Measurements from ENCODE around the gene CCDC106.

CCDC106 gene

GRCh38 chr19:55667511-55667910, 19.5 kb downstream of the CCDC106 start:
- H3K79me2 ChIP-seq (ENCODE audit: insufficient read depth, low read length) = no peaks in the 10 kb centered on the region
- H3K9me3 ChIP-seq (ENCODE audit: low read length) = no peaks in the 10 kb centered on the region
- H3K9ac ChIP-seq (ENCODE audit: low read length) = no peak overlapping the region

GRCh38 chr19:55667958-55668357, 19.9 kb downstream of the CCDC106 start:
- peaks cover 98% of the 10 kb centered on the region for H3K36me3 ChIP-seq (ENCODE audit: insufficient read depth, low read length)
- H4K20me1 ChIP-seq (ENCODE audit: insufficient read depth, low read length) = no peaks in the 10 kb centered on the region
- no peaks in the 10 kb centered on the region for H3F3A ChIP-seq (ENCODE audit: insufficient read depth, low read length)
- no peak for TF ChIP-seq EZH2 (IDR thresholded peaks at IDR 0.05; ENCODE audit: borderline replicate concordance, low read length)
- TF ChIP-seq, protein P1, sequence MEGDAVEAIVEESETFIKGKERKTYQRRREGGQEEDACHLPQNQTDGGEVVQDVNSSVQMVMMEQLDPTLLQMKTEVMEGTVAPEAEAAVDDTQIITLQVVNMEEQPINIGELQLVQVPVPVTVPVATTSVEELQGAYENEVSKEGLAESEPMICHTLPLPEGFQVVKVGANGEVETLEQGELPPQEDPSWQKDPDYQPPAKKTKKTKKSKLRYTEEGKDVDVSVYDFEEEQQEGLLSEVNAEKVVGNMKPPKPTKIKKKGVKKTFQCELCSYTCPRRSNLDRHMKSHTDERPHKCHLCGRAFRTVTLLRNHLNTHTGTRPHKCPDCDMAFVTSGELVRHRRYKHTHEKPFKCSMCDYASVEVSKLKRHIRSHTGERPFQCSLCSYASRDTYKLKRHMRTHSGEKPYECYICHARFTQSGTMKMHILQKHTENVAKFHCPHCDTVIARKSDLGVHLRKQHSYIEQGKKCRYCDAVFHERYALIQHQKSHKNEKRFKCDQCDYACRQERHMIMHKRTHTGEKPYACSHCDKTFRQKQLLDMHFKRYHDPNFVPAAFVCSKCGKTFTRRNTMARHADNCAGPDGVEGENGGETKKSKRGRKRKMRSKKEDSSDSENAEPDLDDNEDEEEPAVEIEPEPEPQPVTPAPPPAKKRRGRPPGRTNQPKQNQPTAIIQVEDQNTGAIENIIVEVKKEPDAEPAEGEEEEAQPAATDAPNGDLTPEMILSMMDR (IDR thresholded peaks at IDR 0.05; ENCODE audit: low read length) = no peak
- H3K79me2 ChIP-seq (ENCODE audit: insufficient read depth, low read length) = no peaks in the 10 kb centered on the region
- no peak overlapping the region for H3K9ac ChIP-seq (ENCODE audit: low read length)
- H2AFZ ChIP-seq (ENCODE audit: low read length) = no peak overlapping the region
- no peak overlapping the region for H3K27ac ChIP-seq (ENCODE audit: low read depth, low read length, poor library complexity, severe bottlenecking)
- no peak overlapping the region for H3K4me3 ChIP-seq (ENCODE audit: low read depth, low read length, poor library complexity, severe bottlenecking)
- peaks cover 9% of the 10 kb centered on the region for H3K4me1 ChIP-seq (ENCODE audit: insufficient read depth, low read length, severe bottlenecking)
- no peaks in the 10 kb centered on the region for H3K9me3 ChIP-seq (ENCODE audit: low read length)
- H3K9me2 ChIP-seq (ENCODE audit: low read depth, low read length) = no peaks in the 10 kb centered on the region
- H3K4me2 ChIP-seq (ENCODE audit: low read length) = no peak overlapping the region
- no peaks in the 10 kb centered on the region for H3K27me3 ChIP-seq (ENCODE audit: insufficient read depth, low read length)

More at GRCh38 chr19:55667511-55667910, 19.5 kb downstream of the CCDC106 start:
- no peak for TF ChIP-seq EZH2 (IDR thresholded peaks at IDR 0.05; ENCODE audit: borderline replicate concordance, low read length)
- TF ChIP-seq, protein P1 (IDR thresholded peaks at IDR 0.05; ENCODE audit: low read length) = no peak
- H3K36me3 ChIP-seq (ENCODE audit: insufficient read depth, low read length) = peaks cover 98% of the 10 kb centered on the region
- H3F3A ChIP-seq (ENCODE audit: insufficient read depth, low read length) = no peaks in the 10 kb centered on the region
- no peak overlapping the region for H2AFZ ChIP-seq (ENCODE audit: low read length)
- H3K4me2 ChIP-seq (ENCODE audit: low read length) = no peak overlapping the region
- peaks cover 8% of the 10 kb centered on the region for H3K4me1 ChIP-seq (ENCODE audit: insufficient read depth, low read length, severe bottlenecking)
- H3K9me2 ChIP-seq (ENCODE audit: low read depth, low read length) = no peaks in the 10 kb centered on the region
- no peaks in the 10 kb centered on the region for H4K20me1 ChIP-seq (ENCODE audit: insufficient read depth, low read length)
- no peaks in the 10 kb centered on the region for H3K27me3 ChIP-seq (ENCODE audit: insufficient read depth, low read length)
- H3K27ac ChIP-seq (ENCODE audit: low read depth, low read length, poor library complexity, severe bottlenecking) = no peak overlapping the region
- H3K4me3 ChIP-seq (ENCODE audit: low read depth, low read length, poor library complexity, severe bottlenecking) = no peak overlapping the region

GRCh38 chr19:55668603-55669348, 20.8 kb downstream of the CCDC106 start:
- H4K20me1 ChIP-seq (ENCODE audit: insufficient read depth, low read length) = no peaks in the 10 kb centered on the region
- no peaks in the 10 kb centered on the region for H3K9me3 ChIP-seq (ENCODE audit: low read length)
- H3K36me3 ChIP-seq (ENCODE audit: insufficient read depth, low read length) = peaks cover 98% of the 10 kb centered on the region

More at GRCh38 chr19:55668603-55669348, 20.8 kb downstream of the CCDC106 start:
- Histone ChIP-seq H3K4me2 (ENCODE audit: low read length) (no peak overlapping the region), H3F3A (ENCODE audit: insufficient read depth, low read length) (no peaks in the 10 kb centered on the region), H3K4me3 (ENCODE audit: low read depth, low read length, poor library complexity, severe bottlenecking) (no peak overlapping the region), H3K27ac (ENCODE audit: low read depth, low read length, poor library complexity, severe bottlenecking) (no peak overlapping the region), H3K27me3 (ENCODE audit: insufficient read depth, low read length) (no peaks in the 10 kb centered on the region), H3K79me2 (ENCODE audit: insufficient read depth, low read length) (no peaks in the 10 kb centered on the region), H3K4me1 (ENCODE audit: insufficient read depth, low read length, severe bottlenecking) (peaks cover 18% of the 10 kb centered on the region), H3K9ac (ENCODE audit: low read length) (no peak overlapping the region), H2AFZ (ENCODE audit: low read length) (no peak overlapping the region), H3K9me2 (ENCODE audit: low read depth, low read length) (no peaks in the 10 kb centered on the region)
- TF ChIP-seq, protein P1 (IDR thresholded peaks at IDR 0.05; ENCODE audit: low read length) = no peak
- no peak for TF ChIP-seq EZH2 (IDR thresholded peaks at IDR 0.05; ENCODE audit: borderline replicate concordance, low read length)
